Erythroblast (primary cell): Measurements from ENCODE around the gene UBE2H.

Experiments used
- DNase-seq, 2 experiments: peaks; one replicate each; lab custom pipeline; 2025; lab: John Stamatoyannopoulos, UW
- GATA1 ChIP-seq: IDR thresholded peaks from 2 replicates; pipeline ENCODE4 v1.6.1; 2011; ENCODE audit warnings: low read depth, mild to moderate bottlenecking, control low read depth, low read length, moderate library complexity
- POLR2A ChIP-seq: IDR thresholded peaks from 2 replicates; pipeline ENCODE4 v1.6.1; 2011; ENCODE audit warnings: mild to moderate bottlenecking, low read length

The UBE2H gene

GRCh38 chr7:129887865-129888264 lies 64.9 kb downstream of the UBE2H start:
- no peak for TF ChIP-seq POLR2A
- TF ChIP-seq GATA1, result no peak
- DNase-seq, result no peak

GRCh38 chr7:129886818-129887186 lies 66.0 kb downstream of the UBE2H start:
- no peak for DNase-seq
- TF ChIP-seq GATA1, result no peak
- no peak for TF ChIP-seq POLR2A

DNA sequence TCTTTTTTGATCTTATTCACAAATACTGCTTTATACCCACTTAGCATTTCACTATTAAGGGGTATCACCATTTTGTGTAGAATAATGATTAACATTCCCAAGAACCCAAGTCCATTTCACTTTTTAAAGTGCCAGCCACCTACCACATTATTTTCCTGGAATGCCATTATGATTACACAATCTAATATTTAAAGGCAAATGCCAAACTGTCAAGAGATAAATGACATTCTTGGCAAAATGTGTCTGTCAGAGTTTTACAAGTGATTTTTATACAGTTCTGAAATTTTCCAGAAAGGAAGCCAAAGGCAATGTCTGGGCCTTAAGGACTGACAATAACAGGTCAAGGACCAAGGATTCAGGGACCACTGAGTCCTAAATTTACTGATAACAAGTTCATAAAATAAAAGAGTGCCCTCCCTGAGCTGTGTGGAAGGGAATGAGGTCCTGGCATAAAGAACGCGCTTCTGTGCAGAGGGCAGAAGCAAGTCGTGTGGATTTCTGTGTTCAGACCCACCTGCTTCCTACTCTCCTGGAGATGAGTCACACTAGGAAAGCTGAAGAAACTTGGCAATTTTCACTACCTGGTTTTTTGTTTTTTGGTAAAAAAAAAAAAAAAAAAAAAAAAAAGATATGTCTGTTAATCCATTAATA lies 66.5 kb downstream of the UBE2H start:
- no peak for TF ChIP-seq GATA1
- no peak for TF ChIP-seq POLR2A
- no peak for DNase-seq

DNA sequence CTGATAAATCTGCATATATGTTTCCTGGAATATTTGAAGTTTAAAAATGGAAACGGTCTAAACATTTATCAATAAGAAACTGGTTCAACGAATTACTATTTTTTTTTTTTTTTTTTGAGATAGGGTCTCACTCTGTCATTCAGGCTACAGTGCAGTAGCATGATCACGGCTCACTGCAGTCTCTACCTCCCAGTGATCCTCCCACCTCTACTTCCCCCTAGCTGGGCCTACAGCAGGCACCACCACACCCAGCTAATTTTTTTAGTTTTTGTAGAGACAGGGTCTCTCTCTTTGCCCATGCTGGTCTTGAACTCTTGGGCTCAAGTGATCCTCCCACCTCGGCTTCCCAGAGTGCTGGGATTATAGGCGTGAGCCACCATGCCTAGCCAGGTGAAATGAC lies 68.3 kb downstream of the UBE2H start:
- no peak for DNase-seq
- no peak for TF ChIP-seq GATA1
- TF ChIP-seq POLR2A, result no peak

DNA sequence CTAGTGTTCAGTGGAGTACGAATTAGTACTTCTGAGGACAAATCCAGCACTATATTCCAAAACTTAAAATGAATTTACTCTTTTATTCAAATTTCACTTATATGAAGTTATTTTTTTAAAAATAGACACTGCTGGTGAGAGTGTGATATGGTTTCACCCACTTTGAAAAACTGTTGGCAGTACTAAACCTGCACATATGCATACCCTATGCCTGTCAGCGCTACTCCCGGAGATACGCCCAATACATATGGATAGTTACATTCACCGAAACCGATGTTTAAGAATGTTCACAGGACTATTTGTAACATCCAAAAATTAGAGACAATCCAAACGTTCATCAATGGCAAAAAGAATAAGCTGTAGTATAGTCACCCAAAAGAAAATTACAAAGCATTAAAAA lies 69.6 kb downstream of the UBE2H start:
- DNase-seq, result no peak
- no peak for TF ChIP-seq POLR2A
- TF ChIP-seq GATA1, result no peak

- TF ChIP-seq GATA1 (no peak), POLR2A (no peak)
These were observed 70.2 kb downstream of the UBE2H start for GRCh38 chr7:129882531-129882930.

GRCh38 chr7:129877146-129877792 lies 75.5 kb downstream of the UBE2H start:
- TF ChIP-seq POLR2A (no peak), GATA1 (no peak)
- peak in 1 of 2 experiments; percentile 30 for DNase-seq

More at GRCh38 chr7:129882531-129882930, 70.2 kb downstream of the UBE2H start:
- no peak for DNase-seq

DNA sequence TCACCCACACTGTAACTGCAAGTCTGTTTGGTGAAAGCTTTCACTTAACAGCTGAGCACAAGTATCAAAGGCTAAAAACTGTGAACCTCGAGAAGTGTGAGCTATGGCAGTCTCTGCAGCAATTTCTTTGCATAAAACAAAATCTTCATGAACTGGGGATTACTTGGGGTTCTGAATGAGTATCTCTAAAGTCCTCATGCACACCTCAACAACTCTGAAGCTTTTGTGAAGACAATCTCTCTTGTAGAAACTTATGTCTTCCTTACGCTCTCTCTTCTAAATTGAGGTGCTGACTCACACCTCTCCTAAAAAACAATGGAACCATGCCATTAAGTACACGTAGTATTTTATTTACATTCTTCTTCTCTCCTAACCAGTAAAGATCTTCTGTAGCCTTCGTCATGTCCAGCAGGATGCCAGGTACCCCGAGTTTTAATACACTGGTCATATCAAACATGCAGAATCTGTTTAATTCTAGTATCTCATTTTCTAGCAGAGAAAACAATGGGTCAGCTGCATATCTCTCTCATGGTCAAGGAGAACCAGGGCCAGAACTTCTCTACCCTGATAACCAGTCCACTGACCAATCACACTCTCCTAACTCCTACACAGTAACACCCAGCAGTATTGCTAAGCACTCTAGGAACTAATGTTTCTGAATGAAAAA lies 76.9 kb downstream of the UBE2H start:
- DNase-seq, result peak in 1 of 2 experiments; percentile 9
- TF ChIP-seq GATA1, result no peak
- TF ChIP-seq POLR2A, result no peak

GRCh38 chr7:129875160-129875559 lies 77.6 kb downstream of the UBE2H start:
- TF ChIP-seq POLR2A (no peak), GATA1 (no peak)
- DNase-seq, result no peak

DNA sequence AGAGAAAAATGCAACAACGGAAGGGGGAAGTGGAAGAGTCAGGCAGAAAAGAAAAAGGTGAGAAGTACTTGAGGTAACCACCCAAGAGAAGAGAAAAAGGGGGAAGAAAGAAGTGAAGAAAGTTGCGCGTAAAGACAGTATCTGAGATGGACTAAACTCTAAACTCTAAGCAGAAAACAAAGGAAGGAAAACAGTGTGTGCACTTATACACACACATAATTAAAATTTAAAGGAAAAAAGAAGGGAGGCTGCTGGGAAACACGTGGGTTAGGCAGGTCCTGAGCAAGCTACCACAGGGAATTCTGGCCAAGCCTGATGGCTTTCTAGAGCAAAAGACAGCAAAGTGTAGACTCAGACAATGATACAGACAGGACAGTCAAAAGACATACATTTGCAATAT lies 78.0 kb downstream of the UBE2H start:
- TF ChIP-seq POLR2A (no peak), GATA1 (no peak)
- no peak for DNase-seq

- TF ChIP-seq GATA1 (no peak), POLR2A (no peak)
- no peak for DNase-seq
These were observed 80.7 kb downstream of the UBE2H start for GRCh38 chr7:129872054-129872453.

DNA sequence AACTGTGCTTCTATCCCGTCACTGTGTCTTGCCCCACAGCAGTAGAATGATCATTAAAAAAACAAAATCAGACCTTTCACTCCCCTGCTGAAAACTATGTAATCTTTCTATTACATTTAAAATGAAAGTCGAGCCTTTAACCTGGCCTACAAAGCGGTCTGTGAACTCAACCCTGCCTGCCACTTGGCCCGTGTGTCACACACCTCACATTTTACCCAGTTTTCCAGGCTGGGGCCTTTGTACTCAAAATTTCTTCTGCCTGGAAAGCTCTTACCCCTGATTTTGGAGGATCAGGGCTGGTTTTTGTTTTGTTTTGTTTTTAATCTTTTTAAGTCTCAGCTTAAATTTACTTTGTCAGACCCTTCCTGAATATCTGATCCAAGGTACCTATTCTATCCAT lies 82.1 kb downstream of the UBE2H start:
- DNase-seq, result no peak
- TF ChIP-seq POLR2A (no peak), GATA1 (no peak)

- TF ChIP-seq POLR2A, result no peak
- no peak for TF ChIP-seq GATA1
- no peak for DNase-seq
These were observed 86.5 kb downstream of the UBE2H start for GRCh38 chr7:129866251-129866650.

- no peak for DNase-seq
- TF ChIP-seq POLR2A (no peak), GATA1 (no peak)
These were observed 86.9 kb downstream of the UBE2H start for GRCh38 chr7:129865925-129866201.
